Measurements from ENCODE around the gene TIMM17B. TPM values are rescaled to one million over a fixed set of nuclear protein-coding genes. Genes with fewer than 3 reads are reported as not detected.
"Not testable (repeated sequence)": the region's sequence is repeated elsewhere in the genome, so short reads cannot be mapped to it uniquely, and the experiment has no call there.

TIMM17B gene
- total and polyA plus RNA-seq, 2 of the 8 experiments (the other 6 are each of a cell fraction or from before 2014, with no cell fraction given), result 77.8 to 246 TPM

- not testable (repeated sequence) for H3K79me1 ChIP-seq (ENCODE audit: low read depth, low read length); H3K79me2 ChIP-seq (ENCODE audit: control insufficient read depth in 1 of 2, insufficient read depth in 2 of 2, low read length in 2 of 2); H4K8ac ChIP-seq (ENCODE audit: extremely low read depth, insufficient read depth, low read length); H3K9me3 ChIP-seq (ENCODE audit: insufficient read depth in 2 of 2, low read depth in 1 of 2, low read length in 1 of 2); H3K4me1 ChIP-seq (replicated peaks in 1 of 4; ENCODE audit: control insufficient read depth in 3 of 4, insufficient read depth in 4 of 4, low read length in 3 of 4); H3K4ac ChIP-seq (replicated peaks; ENCODE audit: insufficient read length, low read depth, low read length); H2AK5ac ChIP-seq (ENCODE audit: low read depth, low read length); H3K14ac ChIP-seq (ENCODE audit: insufficient read length); H3K4me3 ChIP-seq (ENCODE audit: extremely low read depth in 1 of 4, insufficient read depth in 2 of 4, low read depth in 3 of 4, low read length in 4 of 4); H3K27ac ChIP-seq (ENCODE audit: low read depth, low read length); H2AFZ ChIP-seq (ENCODE audit: low read length); H3K9ac ChIP-seq (replicated peaks in 1 of 4; ENCODE audit: extremely low read depth in 1 of 4, low read depth in 3 of 4, low read length in 3 of 4); H4K91ac ChIP-seq (replicated peaks; ENCODE audit: insufficient read length, low read length); H2BK5ac ChIP-seq (ENCODE audit: low read depth, low read length); H4K5ac ChIP-seq (ENCODE audit: insufficient read length, low read depth, low read length); H4K20me1 ChIP-seq (replicated peaks in 1 of 2; ENCODE audit: control insufficient read depth in 1 of 2, insufficient read depth in 2 of 2, low read length in 2 of 2); H3K27me3 ChIP-seq (replicated peaks in 1 of 4; ENCODE audit: control insufficient read depth in 3 of 4, extremely low read depth in 1 of 4, insufficient read depth in 3 of 4, low read length in 3 of 4); H3K4me2 ChIP-seq (ENCODE audit: insufficient read depth in 1 of 2, low read depth in 2 of 2, low read length in 2 of 2); H2BK15ac ChIP-seq (ENCODE audit: low read length); H3K56ac ChIP-seq (replicated peaks; ENCODE audit: insufficient read length, low read depth, low read length); H3K23ac ChIP-seq (ENCODE audit: insufficient read length); DNase-seq (ENCODE audit: low read depth in 1 of 2, low spot score in 2 of 2); H2BK20ac ChIP-seq (ENCODE audit: low read length); H3K18ac ChIP-seq (ENCODE audit: extremely low read depth, low read length); H3K36me3 ChIP-seq (ENCODE audit: control insufficient read depth in 2 of 4, insufficient read depth in 4 of 4, low read length in 3 of 4); H2BK120ac ChIP-seq (replicated peaks; ENCODE audit: low read depth, low read length); H3K23me2 ChIP-seq (ENCODE audit: low read depth, low read length); FAIRE-seq; H2BK12ac ChIP-seq (ENCODE audit: low read depth, low read length)
- 78% methylated on average over 2 of the region's 5 CpGs; no CpG with 5 or more reads in 1 of the 2 experiments for WGBS, 2 experiments (ENCODE audit: extremely low coverage in 1 of 2, insufficient coverage in 1 of 2, insufficient read length in 1 of 2, insufficient replicate concordance in 2 of 2, low coverage in 1 of 2, low lambda C conversion rate in 2 of 2, missing lambda C conversion rate in 1 of 2)
- ChIA-PET POLR2A (ENCODE audit: partially characterized antibody) (interaction anchor here (0.6 to 1.3 kb wide), 2 partner anchors 24 to 115 kb away, joined by 3 read pairs; partner anchors contain the start of gene GRIPAP1), CTCF (ENCODE audit: partially characterized antibody) (interaction anchor here (1.2 kb wide), 1 partner anchor 18 kb away, joined by 3 read pairs; no protein-coding TSS in a partner anchor)
These were observed 11.0 kb downstream of the TIMM17B start for GRCh38 chrX:48886586-48886985.
